Measurements from ENCODE around the gene C16orf87.

The C16orf87 gene

DNA sequence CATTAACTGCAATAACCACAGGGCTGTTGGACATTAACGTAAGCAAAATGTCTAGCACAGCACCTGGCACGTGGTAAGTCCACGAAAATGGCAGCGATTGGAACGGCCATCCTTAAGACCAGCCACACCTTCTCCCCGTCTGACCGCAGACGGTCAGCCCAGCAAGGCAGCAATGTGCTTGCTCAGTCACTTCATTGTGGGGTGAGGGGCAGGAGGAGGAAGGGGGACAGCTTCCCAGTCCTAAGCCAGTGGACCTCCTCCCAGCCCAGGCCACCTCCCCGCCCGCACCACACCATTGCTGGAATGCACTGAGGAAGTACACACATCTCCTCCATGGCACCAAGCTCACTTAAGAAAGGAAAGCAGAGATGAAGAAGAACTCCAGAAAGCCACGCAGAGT, 74.2 kb downstream of the C16orf87 start:
- H3K27me3 ChIP-seq (ENCODE audit: control insufficient read depth in 1 of 2, insufficient read depth in 2 of 2, low read length in 2 of 2) = peaks cover 19 to 26% of the 10 kb centered on the region in 2 donors
- no peaks in the 10 kb centered on the region for H3K9me3 ChIP-seq (ENCODE audit: control insufficient read depth in 2 of 2, low read length in 2 of 2)
- H3K27ac ChIP-seq (ENCODE audit: low read length) = no peak overlapping the region
- H3K4me3 ChIP-seq (ENCODE audit: low read length in 2 of 2) = no peak overlapping the region
- no peaks in the 10 kb centered on the region for H3K36me3 ChIP-seq (ENCODE audit: control insufficient read depth in 2 of 2, insufficient read depth in 2 of 2, low read length in 2 of 2)
- H3K9ac ChIP-seq (ENCODE audit: low read length in 2 of 2) = no peak overlapping the region
- H3K4me1 ChIP-seq (ENCODE audit: control insufficient read depth, insufficient read depth, low read length) = peaks cover 6% of the 10 kb centered on the region

DNA sequence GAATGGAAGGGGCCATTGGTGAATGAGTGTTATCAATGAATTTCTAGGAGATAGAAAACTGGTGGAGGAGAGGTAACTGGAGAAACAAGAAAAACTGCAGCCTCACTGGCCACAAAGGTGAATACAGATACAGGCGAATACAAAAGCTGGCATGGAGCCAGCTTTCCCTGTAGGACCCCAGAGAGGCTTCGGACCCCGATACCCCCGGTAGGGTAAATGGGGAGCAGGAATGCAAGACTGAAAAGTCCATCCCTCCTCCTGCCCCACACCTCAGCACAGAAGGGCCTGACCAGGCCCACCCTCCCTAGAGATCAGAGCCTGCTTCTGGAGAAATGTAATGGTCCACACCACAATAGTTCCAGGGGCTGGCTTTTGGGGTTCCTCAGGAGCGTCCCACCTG, 78.0 kb downstream of the C16orf87 start:
- no peaks in the 10 kb centered on the region for H3K36me3 ChIP-seq (ENCODE audit: control insufficient read depth in 2 of 2, insufficient read depth in 2 of 2, low read length in 2 of 2)
- no peak overlapping the region for H3K4me3 ChIP-seq (ENCODE audit: low read length in 2 of 2)
- no peaks in the 10 kb centered on the region for H3K9me3 ChIP-seq (ENCODE audit: control insufficient read depth in 2 of 2, low read length in 2 of 2)
- H3K27me3 ChIP-seq (ENCODE audit: control insufficient read depth in 1 of 2, insufficient read depth in 2 of 2, low read length in 2 of 2) = peaks cover 10 to 12% of the 10 kb centered on the region in 2 donors
- H3K9ac ChIP-seq (ENCODE audit: low read length in 2 of 2) = no peak overlapping the region
- peaks cover 6% of the 10 kb centered on the region for H3K4me1 ChIP-seq (ENCODE audit: control insufficient read depth, insufficient read depth, low read length)
- no peak overlapping the region for H3K27ac ChIP-seq (ENCODE audit: low read length)

GRCh38 chr16:46751381-46751780, 79.6 kb downstream of the C16orf87 start:
- Histone ChIP-seq H3K9ac (ENCODE audit: low read length in 2 of 2) (no peak overlapping the region), H3K9me3 (ENCODE audit: control insufficient read depth in 2 of 2, low read length in 2 of 2) (no peaks in the 10 kb centered on the region), H3K4me3 (ENCODE audit: low read length in 2 of 2) (no peak overlapping the region), H3K27ac (ENCODE audit: low read length) (no peak overlapping the region), H3K4me1 (ENCODE audit: control insufficient read depth, insufficient read depth, low read length) (no peaks in the 10 kb centered on the region), H3K36me3 (ENCODE audit: control insufficient read depth in 2 of 2, insufficient read depth in 2 of 2, low read length in 2 of 2) (no peaks in the 10 kb centered on the region), H3K27me3 (ENCODE audit: control insufficient read depth in 1 of 2, insufficient read depth in 2 of 2, low read length in 2 of 2) (no peaks in the 10 kb centered on the region)

- no peaks in the 10 kb centered on the region for H3K36me3 ChIP-seq (ENCODE audit: control insufficient read depth in 2 of 2, insufficient read depth in 2 of 2, low read length in 2 of 2)
- no peak overlapping the region for H3K27ac ChIP-seq (ENCODE audit: low read length)
- H3K27me3 ChIP-seq (ENCODE audit: control insufficient read depth in 1 of 2, insufficient read depth in 2 of 2, low read length in 2 of 2) = no peaks in the 10 kb centered on the region
- H3K9me3 ChIP-seq (ENCODE audit: control insufficient read depth in 2 of 2, low read length in 2 of 2) = no peaks in the 10 kb centered on the region
- H3K4me3 ChIP-seq (ENCODE audit: low read length in 2 of 2) = no peak overlapping the region
- no peak overlapping the region for H3K9ac ChIP-seq (ENCODE audit: low read length in 2 of 2)
- no peaks in the 10 kb centered on the region for H3K4me1 ChIP-seq (ENCODE audit: control insufficient read depth, insufficient read depth, low read length)
Observed at GRCh38 chr16:46748775-46749705, 81.9 kb downstream of the C16orf87 start.

GRCh38 chr16:46747777-46748651, 83.0 kb downstream of the C16orf87 start, which contains the start of gene MYLK3:
Gene MYLK3 (minus strand): TSS chr16:46748344. CDS start chr16:46748193, 151 bp downstream.
- no peak within 1 kb of the TSS for H3K4me3 ChIP-seq (ENCODE audit: low read length in 2 of 2)
- H3K9ac ChIP-seq (ENCODE audit: low read length in 2 of 2) = no peak within 1 kb of the TSS
- H3K9me3 ChIP-seq (ENCODE audit: control insufficient read depth in 2 of 2, low read length in 2 of 2) = no peaks in the 10 kb centered on the region

GRCh38 chr16:46746821-46747776, 83.9 kb downstream of the C16orf87 start:
- H3K27me3 ChIP-seq (ENCODE audit: control insufficient read depth in 1 of 2, insufficient read depth in 2 of 2, low read length in 2 of 2) = no peaks in the 10 kb centered on the region
- H3K4me3 ChIP-seq (ENCODE audit: low read length in 2 of 2) = no peak overlapping the region
- H3K36me3 ChIP-seq (ENCODE audit: control insufficient read depth in 2 of 2, insufficient read depth in 2 of 2, low read length in 2 of 2) = no peaks in the 10 kb centered on the region
- H3K9me3 ChIP-seq (ENCODE audit: control insufficient read depth in 2 of 2, low read length in 2 of 2) = no peaks in the 10 kb centered on the region
- H3K9ac ChIP-seq (ENCODE audit: low read length in 2 of 2) = no peak overlapping the region
- no peaks in the 10 kb centered on the region for H3K4me1 ChIP-seq (ENCODE audit: control insufficient read depth, insufficient read depth, low read length)
- H3K27ac ChIP-seq (ENCODE audit: low read length) = no peak overlapping the region

More at GRCh38 chr16:46747777-46748651, 83.0 kb downstream of the C16orf87 start, which contains the start of gene MYLK3:
- Histone ChIP-seq H3K27me3 (ENCODE audit: control insufficient read depth in 1 of 2, insufficient read depth in 2 of 2, low read length in 2 of 2) (no peaks in the 10 kb centered on the region), H3K36me3 (ENCODE audit: control insufficient read depth in 2 of 2, insufficient read depth in 2 of 2, low read length in 2 of 2) (no peaks in the 10 kb centered on the region), H3K4me1 (ENCODE audit: control insufficient read depth, insufficient read depth, low read length) (no peaks in the 10 kb centered on the region), H3K27ac (ENCODE audit: low read length) (no peak within 1 kb of the TSS)
